HG02642 (cell line): ENCODE data around the gene MRPS27.
A peak's percentile ranks its signal among the peaks of the same experiment; 100 is the strongest.

ENCODE experiments used
- ATAC-seq: cut with Tn5 transposase; IDR thresholded peaks from one replicate; pipeline ENCODE4 v1.9.1; 2021; ENCODE audit warnings: mild to moderate bottlenecking; ENCODE audit not compliant: unreplicated experiment, poor library complexity

The MRPS27 gene

GRCh38 chr5:72209147-72210115, 110.6 kb downstream of the MRPS27 start:
- no peak for ATAC-seq

GRCh38 chr5:72208324-72208926, 111.6 kb downstream of the MRPS27 start:
- ATAC-seq: no peak

- no peak for ATAC-seq
Observed at GRCh38 chr5:72206994-72207393, 113.0 kb downstream of the MRPS27 start.

GRCh38 chr5:72206160-72206559, 113.9 kb downstream of the MRPS27 start:
- no peak for ATAC-seq

- no peak for ATAC-seq
Observed at GRCh38 chr5:72205431-72206009, 114.5 kb downstream of the MRPS27 start.

GRCh38 chr5:72204946-72205345, 115.1 kb downstream of the MRPS27 start:
- no peak for ATAC-seq

- ATAC-seq: no peak
Observed at GRCh38 chr5:72203251-72203845, 116.7 kb downstream of the MRPS27 start.

GRCh38 chr5:72202331-72202825, 117.7 kb downstream of the MRPS27 start:
- ATAC-seq: no peak

GRCh38 chr5:72199681-72200080, 120.4 kb downstream of the MRPS27 start:
- ATAC-seq: no peak

GRCh38 chr5:72197393-72197792, 122.6 kb downstream of the MRPS27 start:
- ATAC-seq: no peak

GRCh38 chr5:72195581-72195980, 124.5 kb downstream of the MRPS27 start:
- no peak for ATAC-seq

GRCh38 chr5:72194846-72195245, 125.2 kb downstream of the MRPS27 start:
- ATAC-seq: peak; percentile 92

- ATAC-seq: no peak
Observed at GRCh38 chr5:72191404-72191803, 128.6 kb downstream of the MRPS27 start.

- ATAC-seq: no peak
Observed at GRCh38 chr5:72189146-72189545, 130.9 kb downstream of the MRPS27 start.

- no peak for ATAC-seq
Observed at GRCh38 chr5:72188166-72188565, 131.9 kb downstream of the MRPS27 start.

GRCh38 chr5:72187388-72188075, 132.5 kb downstream of the MRPS27 start:
- no peak for ATAC-seq

GRCh38 chr5:72185496-72186329, 134.3 kb downstream of the MRPS27 start:
- ATAC-seq: no peak

- ATAC-seq: no peak
Observed at GRCh38 chr5:72184408-72184807, 135.6 kb downstream of the MRPS27 start.

GRCh38 chr5:72183101-72183520, 136.9 kb downstream of the MRPS27 start:
- ATAC-seq: no peak
